Peyer's patch (tissue), 4 donors: ENCODE results near the gene REG1A.

Source experiments
- POLR2A ChIP-seq, 2 donors: fragments of 450-650 bp; IDR thresholded peaks; one replicate each; pipeline ENCODE4 v1.5.1; 2017; ENCODE audit warnings: antibody characterized with exemption in 2 of 2, mild to moderate bottlenecking in 2 of 2, moderate library complexity in 2 of 2
- TF ChIP-seq, protein P1 (sequence below), 6 experiments: fragments of 450-650 bp in 4 of 6; fragments of 200-600 bp in 2 of 6; sonication (generic) in 1 of 6; IDR thresholded peaks; one replicate each; pipeline ENCODE4 v1.5.1; 2017 to 2019; ENCODE audit warnings: antibody characterized with exemption in 6 of 6, mild to moderate bottlenecking in 3 of 6, moderate library complexity in 1 of 6

DNA sequence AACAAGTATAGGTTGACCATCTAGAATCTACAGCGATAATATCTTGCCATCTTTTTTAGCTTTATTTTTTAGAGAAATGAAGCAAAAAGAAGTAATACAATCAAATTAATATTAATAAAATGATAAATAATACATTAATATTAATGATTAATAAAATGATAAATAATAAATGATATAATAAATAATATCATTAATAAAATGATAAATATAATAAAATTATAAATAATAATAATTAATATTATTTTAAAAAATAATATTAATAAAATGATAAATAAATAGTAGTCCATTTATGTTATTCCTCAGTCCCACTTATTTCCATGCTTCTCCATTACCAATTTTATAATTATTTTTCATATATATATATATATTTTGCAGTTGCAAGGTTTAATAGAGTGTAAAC is 42.5 kb downstream of the REG1A start:
- TF ChIP-seq, protein P1, sequence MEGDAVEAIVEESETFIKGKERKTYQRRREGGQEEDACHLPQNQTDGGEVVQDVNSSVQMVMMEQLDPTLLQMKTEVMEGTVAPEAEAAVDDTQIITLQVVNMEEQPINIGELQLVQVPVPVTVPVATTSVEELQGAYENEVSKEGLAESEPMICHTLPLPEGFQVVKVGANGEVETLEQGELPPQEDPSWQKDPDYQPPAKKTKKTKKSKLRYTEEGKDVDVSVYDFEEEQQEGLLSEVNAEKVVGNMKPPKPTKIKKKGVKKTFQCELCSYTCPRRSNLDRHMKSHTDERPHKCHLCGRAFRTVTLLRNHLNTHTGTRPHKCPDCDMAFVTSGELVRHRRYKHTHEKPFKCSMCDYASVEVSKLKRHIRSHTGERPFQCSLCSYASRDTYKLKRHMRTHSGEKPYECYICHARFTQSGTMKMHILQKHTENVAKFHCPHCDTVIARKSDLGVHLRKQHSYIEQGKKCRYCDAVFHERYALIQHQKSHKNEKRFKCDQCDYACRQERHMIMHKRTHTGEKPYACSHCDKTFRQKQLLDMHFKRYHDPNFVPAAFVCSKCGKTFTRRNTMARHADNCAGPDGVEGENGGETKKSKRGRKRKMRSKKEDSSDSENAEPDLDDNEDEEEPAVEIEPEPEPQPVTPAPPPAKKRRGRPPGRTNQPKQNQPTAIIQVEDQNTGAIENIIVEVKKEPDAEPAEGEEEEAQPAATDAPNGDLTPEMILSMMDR (IDR thresholded peaks at IDR 0.05), result no peak
- no peak for TF ChIP-seq POLR2A (IDR thresholded peaks at IDR 0.05)
